ENCODE data around the gene ARPC4. TPM values are rescaled to one million over a fixed set of nuclear protein-coding genes. Genes with fewer than 3 reads are reported as not detected.
"Not testable (repeated sequence)": the region's sequence is repeated elsewhere in the genome, so short reads cannot be mapped to it uniquely, and the experiment has no call there.

Gene ARPC4
- total RNA-seq, 4 donors from 2014 or later, result 96.3 to 169 (median 125) TPM

DNA sequence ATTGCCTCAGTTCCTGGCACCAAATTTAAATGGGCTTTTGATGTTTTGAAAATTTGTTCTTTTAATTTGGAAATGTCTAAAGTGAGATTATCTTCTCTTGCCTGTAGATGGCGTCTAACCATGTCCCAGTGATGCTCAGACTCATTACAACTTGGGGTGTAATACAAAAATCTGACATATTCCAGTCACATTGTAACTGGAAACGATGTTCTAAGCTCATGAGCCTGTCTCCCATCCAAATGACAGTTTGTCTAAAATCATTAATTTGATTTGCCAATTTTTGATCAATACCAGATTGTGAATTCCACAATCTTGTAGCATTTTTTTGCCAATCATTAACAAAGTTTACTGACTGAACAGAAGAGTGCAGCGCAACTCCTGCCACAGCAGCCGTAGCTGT lies 56.0 kb downstream of the ARPC4 start:
- peak in 1 of 2 donors; percentile 16 for DNase-seq (ENCODE audit: low spot score in 2 of 2)
- H3K4me1 ChIP-seq, result peaks cover 0 to 20% (median 0%) of the 10 kb centered on the region in 4 donors
- peak; percentile 42 to 61 (median 51) for TF ChIP-seq CTCF (IDR thresholded peaks at IDR 0.05)
- not testable (repeated sequence) for H3K9me3 ChIP-seq, H3K36me3 ChIP-seq, H3K4me3 ChIP-seq, H3K27me3 ChIP-seq, H3K27ac ChIP-seq
- 31 to 36% methylated on average over 4 of the region's 4 CpGs for WGBS, 2 donors

DNA sequence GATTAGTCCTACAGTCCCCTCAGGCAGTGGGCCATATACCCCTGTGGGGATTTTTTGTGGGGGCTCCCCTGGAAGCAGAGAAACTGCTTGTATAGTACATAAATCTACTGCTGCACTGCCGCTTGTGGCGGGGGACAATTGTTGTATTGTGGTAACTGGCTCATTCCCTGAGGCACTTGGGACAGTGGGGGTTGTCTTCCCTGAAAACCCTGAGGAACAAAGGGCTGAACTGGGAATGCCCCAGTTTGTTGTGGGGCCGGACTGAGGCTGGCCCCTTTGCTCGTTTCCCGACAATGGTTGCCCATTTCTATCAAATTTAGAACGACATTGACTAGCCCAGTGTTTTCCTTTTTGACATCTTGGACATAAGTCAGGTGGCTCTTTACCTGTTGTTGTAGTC lies 58.5 kb downstream of the ARPC4 start:
- not testable (repeated sequence) for DNase-seq (ENCODE audit: low spot score in 2 of 2); H3K27me3 ChIP-seq; H3K36me3 ChIP-seq; H3K9me3 ChIP-seq
- peak overlapping the region in 1 of 4 donors; percentile 15 for H3K4me3 ChIP-seq
- peaks cover 0 to 14% (median 0%) of the 10 kb centered on the region in 4 donors for H3K4me1 ChIP-seq
- 46 to 55% methylated on average over 6 of the region's 6 CpGs for WGBS, 2 donors
- H3K27ac ChIP-seq, result peak overlapping the region in 2 of 4 donors; percentile 71 to 75

GRCh38 chr3:9851926-9852325 lies 59.0 kb downstream of the ARPC4 start:
- H3K27ac ChIP-seq, result peak overlapping the region in 2 of 4 donors; percentile 71 to 75
- H3K9me3 ChIP-seq; DNase-seq (ENCODE audit: low spot score in 2 of 2); H3K36me3 ChIP-seq; H3K27me3 ChIP-seq: not testable (repeated sequence)
- peak overlapping the region in 1 of 4 donors; percentile 15 for H3K4me3 ChIP-seq
- WGBS, 2 donors, result 36 to 43% methylated on average over 6 of the region's 6 CpGs
- H3K4me1 ChIP-seq, result peaks cover 0 to 14% (median 0%) of the 10 kb centered on the region in 4 donors

DNA sequence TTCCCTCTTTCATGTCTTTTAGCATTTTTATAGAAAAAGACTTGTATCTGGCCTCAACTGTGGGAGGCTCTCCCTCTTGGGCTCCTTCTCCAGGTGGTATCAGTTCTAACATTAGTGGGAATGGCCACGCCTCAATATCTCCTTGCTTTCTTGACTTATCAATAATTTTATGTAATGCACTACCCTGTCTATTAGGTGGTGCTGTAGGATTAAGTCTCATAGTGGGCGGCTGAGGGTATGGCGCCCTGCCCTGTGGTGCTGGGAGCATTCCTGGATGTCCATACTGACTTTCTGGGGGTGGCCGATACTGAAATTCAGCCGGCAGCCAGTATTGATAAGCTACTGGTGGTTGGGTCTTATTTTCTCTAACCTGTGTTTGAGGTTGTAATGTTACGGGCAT lies 59.6 kb downstream of the ARPC4 start:
- peak overlapping the region in 2 of 4 donors; percentile 71 to 75 for H3K27ac ChIP-seq
- H3K36me3 ChIP-seq, result no peaks in the 10 kb centered on the region
- H3K27me3 ChIP-seq, result no peaks in the 10 kb centered on the region
- no peak for DNase-seq (ENCODE audit: low spot score in 2 of 2)
- H3K9me3 ChIP-seq, result no peaks in the 10 kb centered on the region
- peaks cover 0 to 14% (median 0%) of the 10 kb centered on the region in 4 donors for H3K4me1 ChIP-seq
- WGBS, 2 donors, result 93% methylated on average over 6 of the region's 6 CpGs
- TF ChIP-seq POLR2A (IDR thresholded peaks at IDR 0.05), result no peak
- no peak for TF ChIP-seq EP300 (IDR thresholded peaks at IDR 0.05)
- TF ChIP-seq CTCF (IDR thresholded peaks at IDR 0.05), result no peak
- H3K4me3 ChIP-seq, result no peak overlapping the region

GRCh38 chr3:9854291-9854940 lies 61.5 kb downstream of the ARPC4 start:
- DNase-seq (ENCODE audit: low spot score in 2 of 2); H3K36me3 ChIP-seq; H3K4me3 ChIP-seq; H3K27me3 ChIP-seq; H3K9me3 ChIP-seq: not testable (repeated sequence)
- peak overlapping the region in 2 of 4 donors; percentile 8 to 33 for H3K27ac ChIP-seq
- 66 to 74% methylated on average over 11 of the region's 11 CpGs for WGBS, 2 donors
- H3K4me1 ChIP-seq, result peaks cover 0 to 14% (median 0%) of the 10 kb centered on the region in 4 donors

DNA sequence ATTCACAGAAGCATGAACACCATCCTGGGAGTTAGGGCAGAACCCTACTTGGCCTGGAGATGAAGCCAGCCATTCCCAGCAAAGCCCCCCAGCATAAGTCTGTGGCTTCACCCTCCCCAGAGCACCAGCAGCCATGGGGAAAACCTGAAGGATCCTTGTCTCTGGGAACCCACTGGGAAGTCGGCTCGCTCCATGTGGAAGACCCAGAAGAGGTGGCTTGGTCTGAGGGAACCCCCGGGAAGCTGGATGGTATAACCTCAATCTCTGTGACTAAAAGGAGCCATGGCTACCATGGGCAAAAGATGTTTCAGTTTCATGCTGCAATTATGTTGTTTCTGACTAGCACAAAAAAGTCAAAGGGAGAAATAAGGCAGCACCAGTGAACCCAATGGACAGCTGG lies 62.7 kb downstream of the ARPC4 start:
- no peak for DNase-seq (ENCODE audit: low spot score in 2 of 2)
- TF ChIP-seq POLR2A (IDR thresholded peaks at IDR 0.05) (no peak), CTCF (IDR thresholded peaks at IDR 0.05) (no peak), EP300 (IDR thresholded peaks at IDR 0.05) (no peak)
- no peak overlapping the region for H3K4me3 ChIP-seq
- 94 to 97% methylated on average over 3 of the region's 3 CpGs for WGBS, 2 donors
- H3K36me3 ChIP-seq, result no peaks in the 10 kb centered on the region
- no peak overlapping the region for H3K27ac ChIP-seq
- H3K4me1 ChIP-seq, result peaks cover 0 to 14% (median 0%) of the 10 kb centered on the region in 4 donors
- H3K27me3 ChIP-seq, result no peaks in the 10 kb centered on the region
- no peaks in the 10 kb centered on the region for H3K9me3 ChIP-seq

Other genes starting within 250 kb of the ARPC4 start
- under 1 TPM in 1 of 4 donors, not detected in 3; under 0.01 TPM for gene LHFPL4, start 239.3 kb upstream of the ARPC4 start, total RNA-seq
- gene MTMR14, start 143.6 kb upstream of the ARPC4 start, total RNA-seq, result 10 to 100 TPM; 33.3 to 45.5 (median 38.6) TPM
- gene CPNE9, start 89.2 kb upstream of the ARPC4 start, total RNA-seq, result not detected
- gene BRPF1, start 61.3 kb upstream of the ARPC4 start, total RNA-seq, result 10 to 100 TPM; 18.0 to 21.0 (median 20.6) TPM
- 10 to 100 TPM; 26.8 to 54.9 (median 40.6) TPM for gene OGG1, start 43.1 kb upstream of the ARPC4 start, total RNA-seq
- gene CAMK1, start 23.1 kb upstream of the ARPC4 start, total RNA-seq, result 10 to 100 TPM; 60.3 to 94.8 (median 72.2) TPM
- gene TADA3, start 609 bp upstream of the ARPC4 start, total RNA-seq, result 10 to 100 TPM; 56.1 to 69.0 (median 65.4) TPM
- gene TTLL3, start 17.2 kb downstream of the ARPC4 start, total RNA-seq, result 100 to 1,000 TPM in 3 of 4 donors, 10 to 100 TPM in 1; 58.2 to 173 (median 120) TPM
- 10 to 100 TPM; 37.1 to 69.7 (median 52.2) TPM for gene RPUSD3, start 50.9 kb downstream of the ARPC4 start, total RNA-seq
- gene CIDEC, start 87.2 kb downstream of the ARPC4 start, total RNA-seq, result 100 to 1,000 TPM in 3 of 4 donors, 10 to 100 TPM in 1; 72.4 to 380 (median 174) TPM
- gene JAGN1, start 97.5 kb downstream of the ARPC4 start, total RNA-seq, result 10 to 100 TPM; 21.6 to 46.7 (median 34.7) TPM
- gene IL17RE, start 109.8 kb downstream of the ARPC4 start, total RNA-seq, result 10 to 100 TPM in 1 of 4 donors, 1 to 10 TPM in 2, under 1 TPM in 1; 0.59 to 10.1 (median 5.6) TPM
- gene IL17RC, start 124.0 kb downstream of the ARPC4 start, total RNA-seq, result 10 to 100 TPM; 60.4 to 68.4 (median 65.1) TPM
- 10 to 100 TPM; 18.2 to 54.9 (median 27.5) TPM for gene CRELD1, start 140.8 kb downstream of the ARPC4 start, total RNA-seq
- 1 to 10 TPM; 2.2 to 3.3 (median 2.7) TPM for gene PRRT3, start 159.3 kb downstream of the ARPC4 start, total RNA-seq
- 10 to 100 TPM; 16.1 to 30.6 (median 25.1) TPM for gene EMC3, start 193.8 kb downstream of the ARPC4 start, total RNA-seq
- gene FANCD2, start 233.4 kb downstream of the ARPC4 start, total RNA-seq, result 10 to 100 TPM in 2 of 4 donors, 1 to 10 TPM in 2; 2.0 to 13.7 (median 7.6) TPM